IMR-90 (cell line): ENCODE measurements around the gene SLC39A2. TPM values are rescaled to one million over a fixed set of nuclear protein-coding genes. Genes with fewer than 3 reads are reported as not detected.

ENCODE experiments used
- ATAC-seq: fragments of 200-7000 bp; cut with Tn5 transposase; 2 replicates; pipeline ENCODE4 v1.9.1; 2020; ENCODE audit warnings: low read depth, mild to moderate bottlenecking, moderate library complexity
- BruUV-seq: library from RNA; stranded (reverse); fragments of 400-500 nt; replicated peaks from 2 replicates; lab custom pipeline; 2021; lab: Mats Ljungman, UMichigan
- CTCF ChIA-PET: fragments of 300-600 bp; formaldehyde crosslinking; extraction: SDS; loops from one replicate; lab custom pipeline; 2021; ENCODE audit warnings: antibody characterized with exemption; lab: Yijun Ruan, JAX
- POLR2A ChIA-PET: fragments of 300-600 bp; sonication (Branson Sonifier 250); formaldehyde crosslinking; loops from one replicate; lab custom pipeline; 2022; ENCODE audit warnings: antibody characterized with exemption; ENCODE audit not compliant: unreplicated experiment; lab: Charles Lee
- DNase-seq: peaks from one replicate; pipeline ENCODE4 v3.0.0; 2013
- H2AFZ ChIP-seq: replicated peaks from 2 replicates; pipeline ENCODE3; 2013; ENCODE audit warnings: low read length, mild to moderate bottlenecking; ENCODE audit not compliant: poor library complexity
- H2AK5ac ChIP-seq: 2 replicates; pipeline ENCODE4 v1.6.1; 2013; ENCODE audit warnings: low read depth, low read length, inconsistent platforms
- H2AK9ac ChIP-seq: replicated peaks from 2 replicates; pipeline ENCODE3; 2013; ENCODE audit warnings: mild to moderate bottlenecking, low read depth, low read length, moderate library complexity; ENCODE audit not compliant: poor library complexity
- H2BK120ac ChIP-seq: 2 replicates; pipeline ENCODE4 v1.6.1; 2013; ENCODE audit warnings: low read depth, low read length, inconsistent platforms
- H2BK15ac ChIP-seq: 3 replicates; pipeline ENCODE4 v1.6.1; 2013; ENCODE audit warnings: low read depth, low read length, inconsistent platforms
- H2BK20ac ChIP-seq: 2 replicates; pipeline ENCODE4 v1.6.1; 2013; ENCODE audit warnings: low read depth, mild to moderate bottlenecking, inconsistent platforms, low read length, moderate library complexity
- H2BK5ac ChIP-seq: 2 replicates; pipeline ENCODE4 v1.6.1; 2013; ENCODE audit warnings: mild to moderate bottlenecking, low read depth, low read length, inconsistent platforms; ENCODE audit not compliant: poor library complexity, severe bottlenecking
- H3K14ac ChIP-seq: replicated peaks from 2 replicates; pipeline ENCODE4 v1.6.1; 2013; ENCODE audit warnings: low read depth, low read length, inconsistent platforms
- H3K18ac ChIP-seq: 2 replicates; pipeline ENCODE4 v1.6.1; 2013; ENCODE audit warnings: low read depth, low read length, control low read depth
- H3K23ac ChIP-seq: 2 replicates; pipeline ENCODE4 v1.6.1; 2013; ENCODE audit warnings: low read depth, low read length, inconsistent platforms
- H3K27ac ChIP-seq: 2 replicates; pipeline ENCODE4 v1.5.1; 2013; ENCODE audit warnings: mild to moderate bottlenecking, control low read depth, low read length; ENCODE audit not compliant: insufficient read depth
- H3K27me3 ChIP-seq: 2 replicates; pipeline ENCODE4 v1.6.1; 2013; ENCODE audit warnings: low read length; ENCODE audit not compliant: control insufficient read depth, insufficient read depth
- H3K36me3 ChIP-seq: 2 replicates; pipeline ENCODE4 v1.6.1; 2013; ENCODE audit warnings: low read length, mixed read lengths; ENCODE audit not compliant: control insufficient read depth, insufficient read depth
- H3K4ac ChIP-seq: 2 replicates; pipeline ENCODE4 v1.6.1; 2013; ENCODE audit warnings: low read depth, low read length, inconsistent platforms
- H3K4me1 ChIP-seq: 2 replicates; pipeline ENCODE4 v1.6.1; 2013; ENCODE audit warnings: low read length, mixed read lengths; ENCODE audit not compliant: control insufficient read depth, insufficient read depth
- H3K4me2 ChIP-seq: 2 replicates; pipeline ENCODE4 v1.6.1; 2013; ENCODE audit warnings: low read depth, mild to moderate bottlenecking, control low read depth, low read length, moderate library complexity
- H3K4me3 ChIP-seq: 2 replicates; pipeline ENCODE4 v1.5.1; 2013; ENCODE audit warnings: low read depth, mild to moderate bottlenecking, control low read depth, low read length, moderate library complexity; ENCODE audit not compliant: insufficient read depth
- H3K56ac ChIP-seq: 2 replicates; pipeline ENCODE4 v1.6.1; 2013; ENCODE audit warnings: low read length, inconsistent platforms; ENCODE audit not compliant: insufficient read depth; ENCODE audit errors: extremely low read depth
- H3K79me1 ChIP-seq, 2 experiments: 2 replicates each; pipeline ENCODE4 v1.6.1; 2013; ENCODE audit warnings: low read length in 2 of 2, inconsistent platforms in 1 of 2, low read depth in 1 of 2
- H3K9ac ChIP-seq: 2 replicates; pipeline ENCODE4 v1.6.1; 2013; ENCODE audit warnings: low read depth, low read length, control low read depth
- H3K9me1 ChIP-seq: 2 replicates; pipeline ENCODE4 v1.6.1; 2013; ENCODE audit warnings: low read length, inconsistent platforms; ENCODE audit not compliant: insufficient read depth
- H3K9me3 ChIP-seq: 2 replicates; pipeline ENCODE4 v1.6.1; 2013; ENCODE audit warnings: low read length; ENCODE audit not compliant: control insufficient read depth, insufficient read depth
- H4K20me1 ChIP-seq: 2 replicates; pipeline ENCODE4 v1.6.1; 2013; ENCODE audit warnings: low read length, inconsistent platforms; ENCODE audit not compliant: insufficient read depth
- H4K5ac ChIP-seq: 2 replicates; pipeline ENCODE4 v1.6.1; 2013; ENCODE audit warnings: mild to moderate bottlenecking, low read depth, low read length, control low read depth
- H4K8ac ChIP-seq, 2 experiments: 2 replicates each; pipeline ENCODE4 v1.6.1; 2013; ENCODE audit warnings: low read depth in 2 of 2, low read length in 2 of 2, control low read depth in 1 of 2, inconsistent platforms in 1 of 2
- H4K91ac ChIP-seq: 2 replicates; pipeline ENCODE4 v1.6.1; 2013; ENCODE audit warnings: low read depth, low read length, inconsistent platforms; ENCODE audit not compliant: insufficient read depth
- BHLHE40 ChIP-seq: fragments of 150-350 bp; IDR thresholded peaks from 2 replicates; pipeline ENCODE4 v1.6.1; 2016; ENCODE audit warnings: mild to moderate bottlenecking, low read depth, low read length
- FOS ChIP-seq: fragments of 150-350 bp; IDR thresholded peaks from 2 replicates; pipeline ENCODE4 v1.6.1; 2016; ENCODE audit warnings: low read depth, low read length
- MAFK ChIP-seq: IDR thresholded peaks from 2 replicates; pipeline ENCODE4 v1.6.1; 2012; ENCODE audit warnings: low read depth, low read length, improper control_type of control experiment
- MAZ ChIP-seq: IDR thresholded peaks from 2 replicates; pipeline ENCODE4 v1.6.1; 2012; ENCODE audit warnings: low read depth, mild to moderate bottlenecking, low read length, improper control_type of control experiment, moderate library complexity, borderline replicate concordance
- POLR2A ChIP-seq: IDR thresholded peaks from 2 replicates; pipeline ENCODE4 v1.6.1; 2012; ENCODE audit warnings: mild to moderate bottlenecking, low read depth, low read length
- SMC3 ChIP-seq: fragments of 150-350 bp; IDR thresholded peaks from 2 replicates; pipeline ENCODE4 v1.6.1; 2016; ENCODE audit warnings: low read depth, mild to moderate bottlenecking, antibody characterized with exemption, low read length, moderate library complexity
- WGBS, 2 experiments: methylation state at CpG; one replicate each; pipeline versions ENCODE4 v1.1.5 to v1.1.7; 2013; ENCODE audit warnings: missing lambda C conversion rate in 2 of 2; ENCODE audit not compliant: insufficient read length in 1 of 2; ENCODE audit errors: extremely low coverage in 2 of 2; 5-methylcytosine and 5-hydroxymethylcytosine counted together
- dilution Hi-C: fragments of 300-500 bp; cut with HindIII; formaldehyde crosslinking; loops from one replicate; pipeline ENCODE4 v1.14.3; 2018; ENCODE audit warnings: low sequenced_read_pairs; ENCODE audit not compliant: unreplicated experiment
- in situ Hi-C: fragments of 300-500 bp; cut with MboI; formaldehyde crosslinking; loops from 3 replicates; pipeline ENCODE4 v1.14.3; 2019; ENCODE audit warnings: low sequenced_read_pairs, inconsistent platforms, mixed read lengths
- intact Hi-C: fragments of 100-400 bp; cut with micrococcal nuclease; formaldehyde crosslinking; loops from 2 replicates; pipeline ENCODE4 v1.10.0; 2022
- polyA plus RNA-seq, 3 experiments: library from polyadenylated mRNA; depleted of rRNA; stranded (reverse); fragments of >200 nt; gene quantifications; 2 replicates each; pipeline ENCODE4 v1.2.3, GENCODE V29; 2012; ENCODE audit warnings: low replicate concordance in 1 of 3
- total RNA-seq: library from RNA; depleted of rRNA; stranded (reverse); fragments of >200 nt; gene quantifications from 2 replicates; pipeline ENCODE4 v1.2.3, GENCODE V29; 2012
- TF ChIP-seq, protein P1 (sequence below): fragments of 150-350 bp; IDR thresholded peaks from 2 replicates; pipeline ENCODE4 v1.6.1; 2017; ENCODE audit warnings: mild to moderate bottlenecking, antibody characterized with exemption, low read length, low read depth

Gene SLC39A2
- total and polyA plus RNA-seq, 2 of the 4 experiments (the other 2 are of a cell fraction), result not detected

DNA sequence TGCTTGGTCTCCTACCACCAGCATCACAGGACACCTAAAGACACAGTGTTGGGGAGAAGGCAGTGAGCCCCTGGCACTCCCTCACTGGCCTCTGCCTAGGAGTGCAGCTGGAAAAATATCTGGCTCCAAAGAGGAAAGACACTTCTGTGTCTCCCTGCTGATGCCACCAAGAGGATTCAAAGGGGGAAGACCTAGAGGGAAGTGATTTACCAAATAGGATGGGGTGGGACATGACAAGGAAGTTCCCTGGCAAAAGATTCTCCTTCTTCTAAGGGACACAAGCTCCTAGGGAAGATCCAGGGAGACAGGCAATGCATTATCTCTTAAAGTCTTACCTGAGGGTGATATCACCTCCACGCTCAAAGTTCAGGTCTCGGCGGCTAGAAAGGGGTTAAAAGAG is 19.7 kb downstream of the SLC39A2 start (continued):
- no peak for TF ChIP-seq MAZ
- TF ChIP-seq FOS, result no peak

GRCh38 chr14:21019366-21019765 is 20.3 kb downstream of the SLC39A2 start:
- Histone ChIP-seq H3K18ac (no peak overlapping the region), H3K4ac (no peak overlapping the region), H2AK9ac (no peak overlapping the region), H3K27me3 (peaks cover 45% of the 10 kb centered on the region), H2AFZ (no peak overlapping the region), H3K79me1 (no peaks in the 10 kb centered on the region), H4K5ac (no peak overlapping the region), H3K27ac (no peak overlapping the region), H4K91ac (no peak overlapping the region), H3K14ac (no peak overlapping the region), H4K20me1 (no peaks in the 10 kb centered on the region), H2BK120ac (no peak overlapping the region), H2AK5ac (0 out of 2 replicates have a peak overlapping the region, but pooled peaks have one; percentile 14), H3K9me3 (no peaks in the 10 kb centered on the region), H2BK5ac (no peak overlapping the region), H2BK15ac (no peak overlapping the region), H3K56ac (no peak overlapping the region), H3K9ac (no peak overlapping the region), H3K9me1 (no peaks in the 10 kb centered on the region), H3K4me1 (no peaks in the 10 kb centered on the region), H3K4me3 (no peak overlapping the region), H3K4me2 (no peak overlapping the region), H2BK20ac (no peak overlapping the region), H3K23ac (no peak overlapping the region), H4K8ac (no peak overlapping the region), H3K36me3 (no peaks in the 10 kb centered on the region)
- 0 out of 2 replicates have a peak, but pooled peaks have one; percentile 24 for ATAC-seq
- TF ChIP-seq POLR2A, result no peak
- no peak for TF ChIP-seq MAFK
- TF ChIP-seq, protein P1, sequence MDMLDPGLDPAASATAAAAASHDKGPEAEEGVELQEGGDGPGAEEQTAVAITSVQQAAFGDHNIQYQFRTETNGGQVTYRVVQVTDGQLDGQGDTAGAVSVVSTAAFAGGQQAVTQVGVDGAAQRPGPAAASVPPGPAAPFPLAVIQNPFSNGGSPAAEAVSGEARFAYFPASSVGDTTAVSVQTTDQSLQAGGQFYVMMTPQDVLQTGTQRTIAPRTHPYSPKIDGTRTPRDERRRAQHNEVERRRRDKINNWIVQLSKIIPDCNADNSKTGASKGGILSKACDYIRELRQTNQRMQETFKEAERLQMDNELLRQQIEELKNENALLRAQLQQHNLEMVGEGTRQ, result no peak
- no peak for TF ChIP-seq MAZ
- no peak for TF ChIP-seq BHLHE40
- no peak for TF ChIP-seq SMC3
- WGBS, 2 experiments, result no CpG with 5 or more reads among the region's 1 CpG
- in situ Hi-C loops, result loop anchor here (5.0 kb wide), 1 partner anchor 83 kb away; the partner anchor contains the start of gene TMEM253
- ChIA-PET CTCF (interaction anchor here (1.0 to 1.1 kb wide), 3 partner anchors 48 to 85 kb away, joined by 3 read pairs; no protein-coding TSS in a partner anchor), POLR2A (no interaction called here)
- DNase-seq, result peak; percentile 7
- intact Hi-C loops, result no loop called here
- dilution Hi-C loops, result no loop called here
- no TSS peak for BruUV-seq
